Smooth muscle cell (in vitro differentiated cells): ENCODE data around the gene SLC26A5. TPM values are rescaled to one million over a fixed set of nuclear protein-coding genes. Genes with fewer than 3 reads are reported as not detected.
A peak's percentile ranks its signal among the peaks of the same experiment; 100 is the strongest.
"Not testable (repeated sequence)": the region's sequence is repeated elsewhere in the genome, so short reads cannot be mapped to it uniquely, and the experiment has no call there.

Source experiments
- DNase-seq: peaks from one replicate; lab custom pipeline; 2025; ENCODE audit not compliant: unreplicated experiment; lab: John Stamatoyannopoulos, UW
- H2AFZ ChIP-seq: fragments of 200-600 bp; sonication (generic); 2 replicates; pipeline ENCODE4 v1.6.0; 2016; ENCODE audit warnings: antibody characterized with exemption, low read depth, mild to moderate bottlenecking
- H3F3A ChIP-seq: fragments of 200-600 bp; sonication (generic); 2 replicates; pipeline ENCODE4 v1.6.0; 2017; ENCODE audit warnings: antibody characterized with exemption, low read depth
- H3K27ac ChIP-seq: fragments of 200-600 bp; sonication (generic); 2 replicates; pipeline ENCODE4 v1.5.1; 2016; ENCODE audit warnings: low read depth, mild to moderate bottlenecking
- H3K27me3 ChIP-seq: fragments of 200-600 bp; sonication (generic); 2 replicates; pipeline ENCODE4 v1.6.1; 2016; ENCODE audit warnings: low read depth, mild to moderate bottlenecking
- H3K36me3 ChIP-seq: fragments of 200-600 bp; sonication (generic); 2 replicates; pipeline ENCODE4 v1.5.1; 2016; ENCODE audit warnings: low read depth
- H3K4me1 ChIP-seq: fragments of 200-600 bp; sonication (generic); 2 replicates; pipeline ENCODE4 v1.5.1; 2016; ENCODE audit warnings: low read depth
- H3K4me2 ChIP-seq: fragments of 200-600 bp; sonication (generic); 2 replicates; pipeline ENCODE4 v1.6.0; 2016; ENCODE audit warnings: mild to moderate bottlenecking
- H3K4me3 ChIP-seq: fragments of 200-600 bp; sonication (generic); 2 replicates; pipeline ENCODE4 v1.5.1; 2016; ENCODE audit warnings: mild to moderate bottlenecking
- H3K79me2 ChIP-seq: fragments of 200-600 bp; sonication (generic); 2 replicates; pipeline ENCODE4 v1.6.0; 2016; ENCODE audit warnings: low read depth, mild to moderate bottlenecking
- H3K9ac ChIP-seq: fragments of 200-600 bp; sonication (generic); 2 replicates; pipeline ENCODE4 v1.6.0; 2016; ENCODE audit warnings: low read depth
- H3K9me3 ChIP-seq: fragments of 200-600 bp; sonication (generic); replicated peaks from 2 replicates; pipeline ENCODE4 v1.5.1; 2016; ENCODE audit warnings: low read depth
- H4K20me1 ChIP-seq: fragments of 200-600 bp; sonication (generic); 2 replicates; pipeline ENCODE4 v1.6.0; 2016; ENCODE audit warnings: low read depth
- CTCF ChIP-seq: fragments of 200-600 bp; sonication (generic); IDR thresholded peaks from 2 replicates; pipeline ENCODE4 v1.5.1; 2017; ENCODE audit warnings: borderline replicate concordance, mild to moderate bottlenecking, antibody characterized with exemption; ENCODE audit not compliant: insufficient read depth, poor library complexity, severe bottlenecking
- WGBS: methylation state at CpG from one replicate; pipeline ENCODE4 v1.1.7; 2016; ENCODE audit warnings: low lambda C conversion rate; 5-methylcytosine and 5-hydroxymethylcytosine counted together
- polyA plus RNA-seq: library from polyadenylated mRNA; unstranded; fragments of >200 nt; fragmentation: Nextera tagmentation; extraction: Ambion mirVana; gene quantifications from 2 replicates; pipeline ENCODE4 v1.2.1, GENCODE V29; 2016
- total RNA-seq: library from RNA; depleted of rRNA; stranded (reverse); fragments of >200 nt; gene quantifications from 2 replicates; pipeline ENCODE4 v1.2.3, GENCODE V29; 2014

SLC26A5 gene
- total RNA-seq (not detected in 2 replicates), polyA plus RNA-seq (0.07 TPM in 1 of 2 replicates, not detected in the other)

DNA sequence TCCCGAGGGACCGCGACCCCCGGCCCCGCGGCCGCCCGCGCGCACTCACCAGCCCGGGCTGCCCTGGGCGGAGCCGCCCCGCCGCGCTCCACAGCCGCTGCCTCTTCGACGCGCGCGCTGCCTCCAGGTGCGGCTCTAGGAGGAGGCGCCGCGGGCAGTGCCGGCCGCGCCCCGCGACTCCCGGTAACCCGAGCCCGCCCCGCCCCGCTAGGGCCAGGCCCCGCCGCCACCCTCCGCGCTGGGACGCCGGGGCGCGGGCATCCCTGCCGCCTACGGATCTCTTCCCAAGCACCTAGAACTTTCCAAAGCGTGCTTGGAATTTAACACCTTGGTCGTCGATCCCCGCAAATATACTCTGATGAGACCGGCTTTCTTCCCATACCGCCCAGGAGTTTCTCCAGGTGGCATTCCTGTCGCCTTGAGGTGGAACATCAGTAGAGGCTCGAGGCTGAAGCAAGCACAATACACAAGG lies at the start of gene SLC26A5:
Gene SLC26A5 (minus strand): TSS at position 159 of the 472 bp plus-strand sequence. CDS start 24,693 bp downstream, outside the sequence.
- no peak for DNase-seq
- 5% methylated on average over 18 of the region's 54 CpGs for WGBS
- peak within 1 kb of the TSS; percentile 40 for H3K4me3 ChIP-seq
- H3K4me2 ChIP-seq, result peak within 1 kb of the TSS; percentile 83
- no peaks in the 10 kb centered on the region for H3K79me2 ChIP-seq
- no peaks in the 10 kb centered on the region for H3K4me1 ChIP-seq
- H3K9me3 ChIP-seq, result no peaks in the 10 kb centered on the region
- no peak for TF ChIP-seq CTCF
- no peak within 1 kb of the TSS for H3K9ac ChIP-seq
- H3K36me3 ChIP-seq, result no peaks in the 10 kb centered on the region
- peaks cover 69% of the 10 kb centered on the region for H3K27me3 ChIP-seq
- no peaks in the 10 kb centered on the region for H3F3A ChIP-seq
- peak within 1 kb of the TSS; percentile 72 for H2AFZ ChIP-seq
- H4K20me1 ChIP-seq, result no peaks in the 10 kb centered on the region
- no peak within 1 kb of the TSS for H3K27ac ChIP-seq

- Histone ChIP-seq H3K36me3 (no peaks in the 10 kb centered on the region), H3K4me1 (no peaks in the 10 kb centered on the region), H3K9ac (no peak overlapping the region), H3K9me3 (no peaks in the 10 kb centered on the region), H3F3A (no peaks in the 10 kb centered on the region), H3K4me2 (no peak overlapping the region), H3K79me2 (no peaks in the 10 kb centered on the region), H3K4me3 (no peak overlapping the region), H2AFZ (no peak overlapping the region), H3K27me3 (no peaks in the 10 kb centered on the region), H3K27ac (no peak overlapping the region), H4K20me1 (no peaks in the 10 kb centered on the region)
- WGBS, result 89% methylated on average over 4 of the region's 4 CpGs
- no peak for DNase-seq
- TF ChIP-seq CTCF, result no peak
These were observed 41.4 kb upstream of the SLC26A5 start for GRCh38 chr7:103487419-103487818.

DNA sequence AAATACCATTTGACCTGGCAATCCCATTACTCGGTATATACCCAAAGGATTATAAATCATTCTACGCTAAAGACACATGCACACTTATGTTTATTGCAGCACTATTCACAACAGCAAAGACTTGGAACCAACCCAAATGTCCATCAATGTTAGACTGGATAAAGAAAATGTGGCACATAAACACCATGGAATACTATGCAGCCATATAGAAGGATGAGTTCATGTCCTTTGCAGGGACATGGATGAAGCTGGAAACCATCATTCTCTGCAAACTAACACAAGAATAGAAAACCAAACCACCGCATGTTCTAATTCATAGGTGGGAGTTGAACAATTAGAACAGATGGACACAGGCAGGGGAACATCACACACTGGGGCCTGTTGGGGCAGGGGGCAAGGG lies 40.9 kb upstream of the SLC26A5 start:
- H3K9me3 ChIP-seq, H3K27ac ChIP-seq, H3K4me3 ChIP-seq: not testable (repeated sequence)

GRCh38 chr7:103480771-103481170 lies 34.8 kb upstream of the SLC26A5 start:
- no peak overlapping the region for H3K4me3 ChIP-seq
- H3K9ac ChIP-seq, result no peak overlapping the region
- no peaks in the 10 kb centered on the region for H3K79me2 ChIP-seq
- H2AFZ ChIP-seq, result no peak overlapping the region
- no peaks in the 10 kb centered on the region for H4K20me1 ChIP-seq
- H3K9me3 ChIP-seq, result no peaks in the 10 kb centered on the region
- no peaks in the 10 kb centered on the region for H3K36me3 ChIP-seq
- H3K27me3 ChIP-seq, result no peaks in the 10 kb centered on the region
- H3F3A ChIP-seq, result no peaks in the 10 kb centered on the region
- H3K4me2 ChIP-seq, result no peak overlapping the region
- 67% methylated on average over 2 of the region's 2 CpGs for WGBS
- H3K27ac ChIP-seq, result no peak overlapping the region
- TF ChIP-seq CTCF, result no peak
- H3K4me1 ChIP-seq, result no peaks in the 10 kb centered on the region
- DNase-seq, result no peak

More for the DNA sequence above, 40.9 kb upstream of the SLC26A5 start:
- not testable (repeated sequence) for H4K20me1 ChIP-seq, DNase-seq, H3K4me2 ChIP-seq, H3F3A ChIP-seq, H2AFZ ChIP-seq, H3K9ac ChIP-seq, H3K4me1 ChIP-seq, H3K79me2 ChIP-seq, H3K36me3 ChIP-seq, H3K27me3 ChIP-seq
- WGBS, result 92% methylated on average over 3 of the region's 3 CpGs
